Measurements from ENCODE around the gene CFAP73.
"Not testable (repeated sequence)": the region's sequence is repeated elsewhere in the genome, so short reads cannot be mapped to it uniquely, and the experiment has no call there.

Gene CFAP73

GRCh38 chr12:113149361-113150150 is at the start of gene CFAP73:
TSS of gene CFAP73 (plus strand) at chr12:113149724. CDS start at chr12:113149858, 134 bp downstream.
- peak; percentile 89 for DNase-seq

- DNase-seq, result no peak
Observed at GRCh38 chr12:113099764-113100163, 49.8 kb upstream of the CFAP73 start.

DNA sequence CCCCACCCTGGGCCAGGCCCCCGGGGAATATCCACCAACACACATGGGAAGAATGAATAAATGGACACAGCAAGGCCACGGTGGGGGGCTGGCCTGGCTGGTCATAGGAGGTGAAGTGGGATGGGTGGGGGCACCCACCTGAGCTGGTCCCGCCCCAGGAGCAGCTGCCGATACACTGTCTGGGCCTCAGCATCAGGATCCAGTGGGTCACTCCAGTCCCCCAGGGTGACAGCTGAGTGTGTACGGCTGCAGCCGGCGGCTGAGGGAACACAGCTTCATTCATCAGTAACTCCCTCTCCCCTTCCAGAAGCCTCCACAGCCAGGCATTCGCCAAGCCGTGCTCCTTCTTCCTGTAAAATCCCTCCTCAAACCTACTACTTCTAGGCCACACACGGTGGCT is 47.8 kb upstream of the CFAP73 start:
- no peak for DNase-seq

DNA sequence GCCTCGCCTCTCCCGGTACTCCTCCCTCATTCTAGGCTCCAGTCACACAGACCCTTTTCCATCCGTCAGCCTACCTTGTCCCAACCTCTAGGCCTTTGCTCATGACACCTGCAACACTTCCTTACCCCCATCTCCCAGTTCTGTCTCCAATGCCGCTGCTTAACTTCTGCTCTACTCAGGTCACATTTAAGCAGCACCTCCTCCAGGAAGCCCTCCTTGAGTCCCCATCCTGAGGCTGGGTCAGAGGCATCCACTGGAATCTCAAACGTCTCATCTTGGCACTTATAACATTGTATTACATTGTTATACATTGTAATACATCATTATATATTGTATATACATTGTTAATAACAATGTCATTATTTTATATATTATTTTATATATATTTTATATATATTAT is 46.7 kb upstream of the CFAP73 start:
- no peak for DNase-seq

GRCh38 chr12:113103756-113104450 is 45.6 kb upstream of the CFAP73 start:
- peak; percentile 76 for DNase-seq

- no peak for DNase-seq
Observed at GRCh38 chr12:113104953-113105510, 44.5 kb upstream of the CFAP73 start.

- DNase-seq, result no peak
Observed at GRCh38 chr12:113105606-113106271, 43.8 kb upstream of the CFAP73 start.

- no peak for DNase-seq
Observed at GRCh38 chr12:113106361-113106760, 43.2 kb upstream of the CFAP73 start.

DNA sequence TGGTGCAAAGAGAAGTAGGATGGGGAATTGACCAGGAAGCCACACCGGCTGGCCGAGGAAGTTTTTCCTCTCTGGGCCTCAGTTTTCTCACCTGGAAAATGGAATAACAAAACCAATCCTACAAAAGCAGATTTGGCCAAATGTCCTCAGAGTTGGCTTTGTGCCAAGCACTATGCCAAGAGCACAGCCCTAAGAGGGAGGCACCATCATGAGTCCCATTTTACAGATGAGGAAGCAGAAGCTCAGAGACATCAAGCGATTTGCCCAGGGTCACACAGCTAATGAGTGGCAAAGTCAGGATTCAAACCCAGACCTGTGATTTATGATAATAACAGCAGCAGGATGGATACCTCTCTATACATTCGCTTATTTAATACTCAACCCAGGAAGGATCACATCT is 41.2 kb upstream of the CFAP73 start:
- no peak for DNase-seq

DNA sequence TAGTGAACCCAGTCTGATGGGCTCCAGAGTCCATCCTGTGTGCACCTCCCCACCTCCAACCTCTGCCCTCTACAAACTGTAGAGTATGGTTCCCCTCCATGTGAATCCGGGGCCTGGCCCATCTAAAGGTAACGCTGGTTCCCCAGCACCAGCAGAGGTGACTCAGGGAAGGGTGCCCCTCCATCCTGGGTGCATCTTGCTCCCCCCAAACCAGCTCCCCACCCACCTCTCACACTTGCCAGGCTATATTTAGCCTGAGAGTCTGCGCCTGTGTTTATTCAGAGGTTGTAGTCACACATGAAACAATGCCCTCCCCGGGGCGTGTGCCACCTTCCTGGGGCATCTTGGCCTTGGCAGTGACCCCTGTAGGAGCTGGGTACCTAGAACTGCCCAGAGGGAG is 40.2 kb upstream of the CFAP73 start:
- no peak for DNase-seq

GRCh38 chr12:113109872-113110599 is 39.5 kb upstream of the CFAP73 start:
- no peak for DNase-seq

DNA sequence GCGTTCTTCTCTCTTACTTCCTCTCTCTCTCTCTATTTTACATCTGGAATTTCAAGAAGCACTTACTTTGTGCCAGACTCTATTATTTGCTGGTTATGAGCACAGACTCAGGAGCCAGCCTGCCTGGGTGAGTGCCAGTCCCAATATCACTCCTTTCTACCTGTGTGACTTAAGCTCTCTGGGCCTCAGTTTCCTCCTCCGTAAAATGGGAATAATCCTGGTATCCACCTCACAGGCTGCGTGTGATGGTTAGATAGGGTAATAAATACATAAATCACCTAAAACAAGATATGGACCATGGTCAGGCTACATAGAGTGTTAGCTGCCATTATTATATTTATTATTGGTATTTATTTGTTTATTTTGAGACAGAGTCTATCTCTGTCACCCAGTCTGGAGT is 38.3 kb upstream of the CFAP73 start:
- no peak for DNase-seq

DNA sequence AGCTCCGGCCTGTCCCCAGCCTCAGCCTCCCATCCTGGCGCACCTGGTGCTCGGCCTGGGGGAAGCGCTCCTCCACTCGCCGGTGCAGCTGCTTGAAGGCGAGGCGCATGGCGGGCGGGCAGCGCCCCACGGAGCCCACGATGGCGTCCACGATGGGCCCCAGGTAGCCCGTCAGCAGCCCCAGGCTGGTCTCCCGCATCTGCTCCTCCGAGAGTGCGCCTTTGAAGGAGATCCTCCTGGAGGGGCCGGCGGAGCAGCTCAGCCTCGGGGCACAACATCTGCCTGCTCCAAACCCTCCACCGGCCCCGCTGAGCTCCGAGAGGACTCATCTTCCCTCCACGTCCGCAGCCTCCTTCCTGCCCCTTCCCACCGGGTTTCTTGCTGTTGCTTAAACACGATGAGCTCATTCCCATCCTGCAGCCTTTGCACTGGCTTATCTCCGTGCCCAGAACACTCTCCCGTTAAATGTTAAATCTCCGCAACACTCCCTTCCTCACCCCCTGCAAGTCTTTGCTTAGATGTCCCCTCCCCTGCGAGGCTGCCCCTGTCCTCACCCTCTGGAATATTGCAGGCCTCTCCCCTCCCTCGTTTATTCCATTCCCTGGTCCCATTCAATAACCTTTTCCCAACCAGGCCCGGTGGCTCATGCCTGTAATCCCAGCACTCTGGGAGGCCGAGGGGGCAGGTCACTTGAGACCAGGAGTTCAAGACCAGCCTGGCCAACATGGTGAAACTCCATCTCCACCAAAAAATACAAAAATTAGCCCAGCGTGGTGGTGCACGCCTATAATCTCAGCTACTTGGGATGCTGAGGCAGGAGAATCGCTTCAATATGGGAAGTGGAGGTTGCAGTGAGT is 37.3 kb upstream of the CFAP73 start:
- no peak for DNase-seq

GRCh38 chr12:113113397-113113796 is 36.1 kb upstream of the CFAP73 start:
- no peak for DNase-seq

- no peak for DNase-seq
Observed at GRCh38 chr12:113114447-113115178, 34.9 kb upstream of the CFAP73 start.

- DNase-seq, result no peak
Observed at GRCh38 chr12:113115455-113116126, 33.9 kb upstream of the CFAP73 start.

- no peak for DNase-seq
Observed at GRCh38 chr12:113116875-113117274, 32.6 kb upstream of the CFAP73 start.

GRCh38 chr12:113117684-113118083 is 31.8 kb upstream of the CFAP73 start:
- not testable (repeated sequence) for DNase-seq

DNA sequence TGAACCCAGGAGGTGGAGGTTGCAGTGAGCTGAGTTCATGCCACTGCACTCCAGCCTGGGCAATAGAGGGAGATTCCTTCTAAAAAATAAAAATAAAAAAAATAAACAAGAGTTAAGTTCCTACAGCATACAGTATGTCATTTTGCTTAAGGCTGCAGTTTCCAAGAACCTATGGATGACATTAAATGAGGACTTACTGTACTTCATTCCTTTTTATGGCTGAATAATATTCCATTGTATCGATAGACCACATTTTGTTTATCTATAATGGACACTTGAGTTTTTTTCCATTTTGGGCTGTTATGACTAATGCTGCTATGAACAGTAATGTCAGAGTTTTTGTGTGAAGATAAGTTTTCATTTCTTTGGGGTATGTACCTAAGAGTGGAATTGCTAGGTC is 31.4 kb upstream of the CFAP73 start:
- DNase-seq, result no peak

GRCh38 chr12:113119980-113120669 is 29.4 kb upstream of the CFAP73 start:
- DNase-seq, result no peak

Data from NCI-H2171 (cell line).